SK-N-SH (cell line): ENCODE data around the gene ALDH16A1. TPM values are rescaled to one million over a fixed set of nuclear protein-coding genes. Genes with fewer than 3 reads are reported as not detected.
"Not testable (repeated sequence)": the region's sequence is repeated elsewhere in the genome, so short reads cannot be mapped to it uniquely, and the experiment has no call there.

Experiments used
- CTCF ChIA-PET: fragments of 300-600, 350-600 bp; formaldehyde crosslinking; extraction: SDS; loops from one replicate; lab custom pipeline; 2021; lab: Yijun Ruan, JAX
- POLR2A ChIA-PET: fragments of 350-600 bp; sonication (Branson Sonifier 250); formaldehyde crosslinking; extraction: SDS; loops from one replicate; lab custom pipeline; 2020; ENCODE audit warnings: antibody characterized with exemption, inconsistent platforms; lab: Yijun Ruan, JAX
- DNase-seq: peaks from one replicate; pipeline ENCODE4 v3.0.0; 2012
- H2AFZ ChIP-seq: fragments of 200-600 bp; sonication (generic); 2 replicates; pipeline ENCODE4 v1.8.1; 2016; ENCODE audit warnings: antibody characterized with exemption, mild to moderate bottlenecking, low read depth
- H3F3A ChIP-seq: fragments of 200-600 bp; sonication (generic); replicated peaks from 2 replicates; pipeline ENCODE3; 2016; ENCODE audit warnings: antibody characterized with exemption, mild to moderate bottlenecking; ENCODE audit not compliant: insufficient read depth
- H3K27ac ChIP-seq, 2 experiments: fragments of 200-500 bp in 1 of 2; fragments of 200-600 bp in 1 of 2; sonication (Bioruptor generic) in 1 of 2; sonication (generic), shearing (Covaris generic) in 1 of 2; 2 replicates each; pipeline versions ENCODE4 v1.5.1 to v1.6.1; 2014 to 2016; ENCODE audit warnings: low read depth in 2 of 2, inconsistent platforms in 1 of 2, low read length in 1 of 2, mild to moderate bottlenecking in 1 of 2, mixed read lengths in 1 of 2
- H3K27me3 ChIP-seq: fragments of 200-600 bp; sonication (generic), shearing (Covaris generic); 2 replicates; pipeline ENCODE4 v1.6.1; 2016; ENCODE audit warnings: mixed run types; ENCODE audit not compliant: insufficient read depth
- H3K36me3 ChIP-seq, 2 experiments: fragments of 200-500 bp in 1 of 2; fragments of 200-600 bp in 1 of 2; sonication (Bioruptor generic) in 1 of 2; sonication (generic) in 1 of 2; replicated peaks in 1 of 2; 2 replicates each; pipeline versions ENCODE3 to v1.5.1; 2014 to 2016; ENCODE audit warnings: low read length in 1 of 2, mild to moderate bottlenecking in 1 of 2; ENCODE audit not compliant: insufficient read depth in 2 of 2, control insufficient read depth in 1 of 2
- H3K4me1 ChIP-seq, 2 experiments: fragments of 200-500 bp in 1 of 2; fragments of 200-600 bp in 1 of 2; sonication (Bioruptor generic) in 1 of 2; sonication (generic), shearing (Covaris generic) in 1 of 2; 2 replicates each; pipeline versions ENCODE4 v1.5.1 to v1.6.1; 2014 to 2016; ENCODE audit warnings: low read depth in 1 of 2, low read length in 1 of 2, mixed run types in 1 of 2; ENCODE audit not compliant: insufficient read depth in 2 of 2, control insufficient read depth in 1 of 2
- H3K4me2 ChIP-seq: fragments of 200-600 bp; sonication (generic), shearing (Covaris generic); 2 replicates; pipeline ENCODE4 v1.6.1; 2017; ENCODE audit warnings: mixed run types
- H3K4me3 ChIP-seq, 2 experiments: fragments of 200-500 bp in 1 of 2; fragments of 200-600 bp in 1 of 2; sonication (Bioruptor generic) in 1 of 2; sonication (generic), shearing (Covaris generic) in 1 of 2; 2 replicates each; pipeline versions ENCODE4 v1.5.1 to v1.8.1; 2014 to 2016; ENCODE audit warnings: low read depth in 2 of 2, inconsistent platforms in 1 of 2, low read length in 1 of 2, mild to moderate bottlenecking in 1 of 2, mixed read lengths in 1 of 2, moderate library complexity in 1 of 2
- H3K79me2 ChIP-seq: fragments of 200-600 bp; sonication (generic); 2 replicates; pipeline ENCODE4 v1.8.1; 2017; ENCODE audit warnings: mild to moderate bottlenecking; ENCODE audit not compliant: insufficient read depth
- H3K9ac ChIP-seq: fragments of 200-600 bp; sonication (generic); 2 replicates; pipeline ENCODE4 v1.6.1; 2017; ENCODE audit warnings: mixed run types
- H3K9me2 ChIP-seq: fragments of 200-600 bp; sonication (generic); 2 replicates; pipeline ENCODE4 v1.6.1; 2017; ENCODE audit warnings: mixed run types
- H3K9me3 ChIP-seq: fragments of 200-600 bp; sonication (generic); 2 replicates; pipeline ENCODE4 v1.6.1; 2017; ENCODE audit warnings: mixed run types, mild to moderate bottlenecking, moderate library complexity
- H4K20me1 ChIP-seq: fragments of 200-600 bp; sonication (generic); 2 replicates; pipeline ENCODE4 v1.6.1; 2017; ENCODE audit warnings: mild to moderate bottlenecking, mixed run types; ENCODE audit not compliant: insufficient read depth
- CTCF ChIP-seq: fragments of 200-600 bp; sonication (generic); IDR thresholded peaks from 2 replicates; pipeline ENCODE4 v1.6.1; 2017; ENCODE audit warnings: antibody characterized with exemption, mild to moderate bottlenecking, moderate library complexity
- EP300 ChIP-seq, 2 experiments: IDR thresholded peaks; 2 replicates each; pipeline versions ENCODE4 v1.4.0 to v1.6.1; 2012; ENCODE audit warnings: borderline replicate concordance in 1 of 2, low read depth in 1 of 2, low read length in 1 of 2
- EZH2phosphoT487 ChIP-seq: fragments of 200-600 bp; sonication (generic); IDR thresholded peaks from 2 replicates; pipeline ENCODE4 v1.6.1; 2017; ENCODE audit warnings: low read depth, mixed run types, mild to moderate bottlenecking, antibody characterized with exemption, moderate library complexity, borderline replicate concordance
- FOXM1 ChIP-seq: IDR thresholded peaks from 2 replicates; pipeline ENCODE4 v1.4.0; 2012; ENCODE audit warnings: low read depth, mild to moderate bottlenecking
- GABPA ChIP-seq: IDR thresholded peaks from 2 replicates; pipeline ENCODE4 v1.4.0; 2012; ENCODE audit warnings: low read depth, mild to moderate bottlenecking
- MEF2A ChIP-seq: IDR thresholded peaks from 2 replicates; pipeline ENCODE4 v1.4.0; 2012; ENCODE audit warnings: low read depth, borderline replicate concordance
- POLR2AphosphoS5 ChIP-seq: IDR thresholded peaks from 2 replicates; pipeline ENCODE4 v1.6.1; 2012; ENCODE audit warnings: low read depth, low read length
- RFX5 ChIP-seq: IDR thresholded peaks from 2 replicates; pipeline ENCODE4 v1.6.1; 2012; ENCODE audit warnings: mild to moderate bottlenecking, improper control_type of control experiment, low read length
- SMC3 ChIP-seq: IDR thresholded peaks from 2 replicates; pipeline ENCODE4 v1.6.1; 2012; ENCODE audit warnings: low read depth, low read length, improper control_type of control experiment
- TAF1 ChIP-seq: IDR thresholded peaks from 2 replicates; pipeline ENCODE4 v1.6.1; 2012; ENCODE audit warnings: low read depth, mild to moderate bottlenecking, low read length, moderate library complexity, borderline replicate concordance
- TCF12 ChIP-seq: IDR thresholded peaks from 2 replicates; pipeline ENCODE4 v1.4.0; 2012
- USF1 ChIP-seq: IDR thresholded peaks from 2 replicates; pipeline ENCODE4 v1.4.0; 2012; ENCODE audit warnings: low read depth, borderline replicate concordance
- WGBS: methylation state at CpG from one replicate; pipeline ENCODE4 v1.1.6; 2017; ENCODE audit warnings: low lambda C conversion rate; 5-methylcytosine and 5-hydroxymethylcytosine counted together
- polyA plus RNA-seq, 3 experiments: library from polyadenylated mRNA; depleted of rRNA; stranded (reverse); fragments of >200 nt; gene quantifications; 2 replicates each; pipeline ENCODE4 v1.2.3, GENCODE V29; 2012

The ALDH16A1 gene
- polyA plus RNA-seq, 1 of the 3 experiments (the other 2 are of a cell fraction), result 15.7 TPM

- TF ChIP-seq EP300 (IDR thresholded peaks at IDR 0.05; ENCODE audit: borderline replicate concordance in 1 of 2, low read depth in 1 of 2, low read length in 1 of 2), result no peak
- TF ChIP-seq CTCF, result no peak
- TF ChIP-seq FOXM1, result no peak
- TF ChIP-seq MEF2A, result no peak
- no peak for TF ChIP-seq SMC3
- TF ChIP-seq TCF12, result no peak
- no peak for TF ChIP-seq EZH2phosphoT487
- no peak for TF ChIP-seq RFX5
- TF ChIP-seq POLR2AphosphoS5, result no peak
- no peak for TF ChIP-seq TAF1
- TF ChIP-seq GABPA, result no peak
- Histone ChIP-seq H3K27me3 (no peaks in the 10 kb centered on the region), H3K4me3 (no peak overlapping the region), H3K9ac (no peak overlapping the region), H3F3A (peaks cover 11% of the 10 kb centered on the region), H3K9me3 (no peaks in the 10 kb centered on the region), H3K27ac (no peak overlapping the region), H3K79me2 (peaks cover 14% of the 10 kb centered on the region), H3K4me1 (peaks cover 0 to 2% of the 10 kb centered on the region in 2 experiments; a peak in 1 of 4 replicates), H3K36me3 (no peaks in the 10 kb centered on the region), H4K20me1 (no peaks in the 10 kb centered on the region), H3K9me2 (no peaks in the 10 kb centered on the region), H2AFZ (no peak overlapping the region), H3K4me2 (no peak overlapping the region)
- DNase-seq, result peak; percentile 24
- ChIA-PET CTCF (interaction anchor here (1.1 to 1.7 kb wide), 2 partner anchors 8 to 14 kb away, joined by 3 to 7 read pairs; partner anchors contain the start of genes FLT3LG and PIH1D1), POLR2A (no interaction called here)
- 92% methylated on average over 12 of the region's 12 CpGs for WGBS
Observed at GRCh38 chr19:49459388-49459787, 6.4 kb downstream of the ALDH16A1 start.

- H3F3A ChIP-seq, POLR2A ChIA-PET, H3K27ac ChIP-seq, H2AFZ ChIP-seq, DNase-seq, H3K79me2 ChIP-seq, H3K4me3 ChIP-seq, H3K9me3 ChIP-seq, H3K4me1 ChIP-seq, H3K4me2 ChIP-seq, H3K36me3 ChIP-seq, H3K9me2 ChIP-seq, H3K27me3 ChIP-seq, H4K20me1 ChIP-seq, H3K9ac ChIP-seq: not testable (repeated sequence)
- CTCF ChIA-PET, result interaction anchor here (0.6 kb wide), 1 partner anchor 12 kb away, joined by 3 read pairs; no protein-coding TSS in a partner anchor
- WGBS, result no CpG with 5 or more reads among the region's 1 CpG
Observed at GRCh38 chr19:49461130-49461529, 8.1 kb downstream of the ALDH16A1 start.

GRCh38 chr19:49461656-49462055, 8.6 kb downstream of the ALDH16A1 start:
- POLR2A ChIA-PET, result no interaction called here
- no peak overlapping the region for H3K4me3 ChIP-seq

More at GRCh38 chr19:49461656-49462055, 8.6 kb downstream of the ALDH16A1 start:
- no peak for DNase-seq
- Histone ChIP-seq H4K20me1 (no peaks in the 10 kb centered on the region), H3K36me3 (no peaks in the 10 kb centered on the region), H3K9me3 (no peaks in the 10 kb centered on the region), H2AFZ (no peak overlapping the region), H3K27ac (no peak overlapping the region), H3K4me2 (no peak overlapping the region), H3F3A (peaks cover 3% of the 10 kb centered on the region), H3K27me3 (no peaks in the 10 kb centered on the region), H3K79me2 (peaks cover 3% of the 10 kb centered on the region; the same call in 1 of the 2 replicates), H3K4me1 (peaks cover 0 to 2% of the 10 kb centered on the region in 2 experiments; a peak in 1 of 4 replicates), H3K9me2 (no peaks in the 10 kb centered on the region), H3K9ac (no peak overlapping the region)
- CTCF ChIA-PET, result interaction anchor here (0.6 to 0.7 kb wide), 2 partner anchors 12 to 415 kb away, joined by 3 to 5 read pairs; partner anchors contain the start of gene AKT1S1
- TF ChIP-seq USF1, result no peak
- 96% methylated on average over 24 of the region's 37 CpGs for WGBS
